ENCODE data around the gene ATG10.
"Not testable (repeated sequence)": the region's sequence is repeated elsewhere in the genome, so short reads cannot be mapped to it uniquely, and the experiment has no call there.

Gene ATG10

DNA sequence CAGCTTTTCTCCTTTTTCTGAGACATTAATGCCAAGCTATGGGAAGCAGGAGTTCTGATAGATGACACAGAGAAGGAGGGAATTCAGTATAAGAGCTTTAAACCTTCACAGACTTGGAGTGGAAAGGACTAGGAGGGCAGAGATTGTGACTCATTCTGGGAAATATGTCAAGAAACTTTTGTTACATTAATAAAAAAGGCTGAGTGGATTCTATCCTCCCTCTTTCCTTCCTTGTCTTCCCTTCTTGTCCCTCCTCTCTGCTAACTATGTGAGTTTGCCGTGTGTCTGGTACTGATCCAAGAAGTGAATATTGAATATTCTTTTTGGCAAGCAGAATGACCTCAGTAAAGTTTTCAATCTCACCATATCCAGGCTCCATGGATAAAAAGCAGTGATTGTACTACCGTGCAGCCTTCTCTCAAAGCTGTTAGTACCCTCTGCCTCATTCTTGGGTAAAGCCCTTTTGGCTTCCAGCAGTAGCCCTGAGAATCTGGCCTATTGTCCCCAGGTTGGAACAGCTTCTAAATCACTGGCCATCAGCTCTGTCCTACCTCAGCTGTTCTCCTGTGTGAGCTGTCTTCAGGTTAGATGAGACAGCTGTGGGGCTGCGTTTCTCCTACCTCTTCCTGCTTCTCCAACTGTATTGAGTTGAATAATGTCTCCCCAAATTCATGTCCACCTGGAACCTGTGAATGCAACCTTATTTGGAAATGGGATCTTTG, 73.9 kb downstream of the ATG10 start:
- peak overlapping the region; percentile 2 for H3K4me3 ChIP-seq

DNA sequence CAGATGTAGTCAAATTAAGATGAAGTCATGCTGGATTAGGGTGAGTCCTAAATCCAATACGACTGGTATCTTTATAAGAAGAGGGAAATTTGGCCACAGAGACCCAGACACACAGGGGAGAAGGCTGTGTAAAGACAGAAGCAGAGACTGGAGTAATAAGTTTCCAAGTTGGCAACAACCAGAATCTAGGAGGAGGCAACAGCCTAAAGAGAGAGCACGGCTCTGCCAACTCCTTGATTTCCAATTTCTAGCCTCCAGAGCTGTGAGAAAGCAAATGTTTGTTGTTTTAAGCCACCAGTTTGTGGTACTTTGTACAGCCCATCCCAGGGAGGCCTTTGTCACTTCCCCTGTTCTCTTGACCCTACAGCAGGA, 74.4 kb downstream of the ATG10 start:
- no peak overlapping the region for H3K27ac ChIP-seq
- TF ChIP-seq, protein P1, sequence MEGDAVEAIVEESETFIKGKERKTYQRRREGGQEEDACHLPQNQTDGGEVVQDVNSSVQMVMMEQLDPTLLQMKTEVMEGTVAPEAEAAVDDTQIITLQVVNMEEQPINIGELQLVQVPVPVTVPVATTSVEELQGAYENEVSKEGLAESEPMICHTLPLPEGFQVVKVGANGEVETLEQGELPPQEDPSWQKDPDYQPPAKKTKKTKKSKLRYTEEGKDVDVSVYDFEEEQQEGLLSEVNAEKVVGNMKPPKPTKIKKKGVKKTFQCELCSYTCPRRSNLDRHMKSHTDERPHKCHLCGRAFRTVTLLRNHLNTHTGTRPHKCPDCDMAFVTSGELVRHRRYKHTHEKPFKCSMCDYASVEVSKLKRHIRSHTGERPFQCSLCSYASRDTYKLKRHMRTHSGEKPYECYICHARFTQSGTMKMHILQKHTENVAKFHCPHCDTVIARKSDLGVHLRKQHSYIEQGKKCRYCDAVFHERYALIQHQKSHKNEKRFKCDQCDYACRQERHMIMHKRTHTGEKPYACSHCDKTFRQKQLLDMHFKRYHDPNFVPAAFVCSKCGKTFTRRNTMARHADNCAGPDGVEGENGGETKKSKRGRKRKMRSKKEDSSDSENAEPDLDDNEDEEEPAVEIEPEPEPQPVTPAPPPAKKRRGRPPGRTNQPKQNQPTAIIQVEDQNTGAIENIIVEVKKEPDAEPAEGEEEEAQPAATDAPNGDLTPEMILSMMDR (IDR thresholded peaks at IDR 0.05), result no peak
- no peak for DNase-seq (ENCODE audit: low spot score)

More for the DNA sequence above, 73.9 kb downstream of the ATG10 start:
- peak overlapping the region in 1 of 2 donors; percentile 1 for H3K27ac ChIP-seq
- TF ChIP-seq, protein P1 (IDR thresholded peaks at IDR 0.05), result no peak
- no peak for DNase-seq (ENCODE audit: low spot score)

DNA sequence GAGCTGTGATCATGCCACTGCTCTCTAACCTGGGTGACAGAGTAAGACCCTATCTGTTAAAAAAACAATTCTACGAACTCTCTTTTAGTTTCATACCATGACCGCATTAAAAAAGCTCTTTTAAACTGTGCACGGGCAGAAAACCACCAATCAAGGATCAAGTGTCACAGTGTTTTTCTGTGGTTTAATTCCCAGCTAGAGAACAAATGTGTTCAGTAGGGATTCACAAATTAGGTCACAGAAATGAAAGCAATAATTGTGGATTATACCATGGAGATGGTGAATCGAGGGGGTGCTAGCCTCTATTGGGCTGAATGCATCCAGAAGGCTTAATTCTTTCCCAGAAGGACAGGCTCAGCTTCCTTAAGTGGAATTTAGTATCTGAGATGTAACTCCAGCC, 79.1 kb downstream of the ATG10 start:
- no peak overlapping the region for H3K4me3 ChIP-seq
- TF ChIP-seq, protein P1 (IDR thresholded peaks at IDR 0.05), result no peak
- DNase-seq (ENCODE audit: low spot score), result no peak

More for the DNA sequence above, 74.4 kb downstream of the ATG10 start:
- H3K4me3 ChIP-seq, result no peak overlapping the region

DNA sequence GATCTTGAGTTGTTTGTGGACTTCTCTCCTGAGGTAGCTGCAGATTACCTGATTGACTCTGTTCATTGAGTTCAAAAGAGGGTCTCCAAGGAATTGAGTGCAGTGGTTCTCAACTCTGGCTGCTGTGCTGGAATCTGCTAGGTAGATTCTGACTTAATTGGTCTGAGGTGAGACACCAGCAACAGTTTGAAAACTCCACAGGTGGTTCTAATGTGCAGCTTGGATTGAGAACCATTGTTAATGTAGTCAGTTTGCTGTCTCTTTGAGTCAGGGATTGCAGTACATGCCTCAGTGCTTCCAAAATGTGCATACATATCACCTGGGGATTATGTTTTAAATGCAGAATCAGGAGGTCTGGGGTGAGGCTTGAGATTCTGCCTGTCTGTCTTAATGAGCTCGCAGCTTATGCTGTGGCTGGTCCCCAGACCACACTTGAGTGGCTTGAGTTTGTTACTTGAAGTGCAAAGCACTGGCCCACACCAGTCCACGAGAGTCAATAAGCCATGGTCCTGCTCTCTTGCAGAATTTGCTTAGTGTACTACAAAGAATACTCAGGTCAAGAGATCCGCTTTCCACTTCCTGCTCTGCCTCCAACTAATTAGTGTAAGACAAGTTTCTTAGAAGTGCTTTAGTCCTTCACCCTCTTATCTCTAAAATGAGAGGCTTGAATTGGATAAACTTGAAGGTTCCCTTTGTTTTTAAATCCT, 82.3 kb downstream of the ATG10 start:
- DNase-seq (ENCODE audit: low spot score), result no peak
- no peak overlapping the region for H3K4me3 ChIP-seq
- TF ChIP-seq, protein P1 (IDR thresholded peaks at IDR 0.05), result no peak
- no peak overlapping the region for H3K27ac ChIP-seq

More for the DNA sequence above, 79.1 kb downstream of the ATG10 start:
- H3K27ac ChIP-seq, result no peak overlapping the region

DNA sequence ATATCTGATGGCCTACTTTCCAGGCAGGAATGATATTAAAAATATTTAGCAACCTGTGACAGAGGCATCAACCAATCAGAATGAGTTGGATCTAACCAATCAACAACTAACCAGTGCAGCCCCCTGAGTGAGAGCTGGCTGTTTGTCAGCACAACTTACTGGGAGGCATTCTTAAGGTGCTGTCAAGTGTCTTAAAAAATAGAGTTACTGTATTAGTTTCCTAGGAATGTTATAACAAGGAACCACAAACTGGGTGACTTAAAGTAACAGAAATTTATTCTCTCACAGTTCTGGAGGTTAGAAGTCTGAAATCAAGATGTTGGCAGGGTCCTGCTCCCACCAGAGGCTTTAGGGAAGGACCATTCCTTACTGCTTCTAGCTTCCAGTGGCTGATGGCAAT, 85.2 kb downstream of the ATG10 start:
- no peak overlapping the region for H3K4me3 ChIP-seq
- TF ChIP-seq, protein P1 (IDR thresholded peaks at IDR 0.05), result no peak

DNA sequence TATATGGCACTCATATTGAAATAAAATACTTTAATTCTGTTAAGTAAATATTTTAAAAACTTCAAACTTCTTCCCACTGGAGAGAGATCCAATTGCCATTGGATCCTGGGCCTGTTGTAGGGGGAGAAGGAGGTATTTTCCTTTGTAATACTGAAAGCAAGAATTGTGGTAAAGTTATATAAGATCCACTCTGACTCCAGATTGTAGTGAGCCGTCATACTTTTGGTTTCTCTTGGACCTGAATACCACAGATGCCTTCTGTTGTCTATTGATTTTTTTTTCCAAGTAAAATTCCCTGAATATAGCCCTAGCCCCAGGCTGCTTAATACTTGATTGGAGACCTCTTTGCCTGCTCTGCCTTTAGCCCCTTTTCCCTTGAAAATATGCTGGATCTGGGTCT, 86.9 kb downstream of the ATG10 start:
- TF ChIP-seq, protein P1 (IDR thresholded peaks at IDR 0.05), result no peak
- Histone ChIP-seq H3K4me3 (no peak overlapping the region), H3K27ac (no peak overlapping the region)
- no peak for DNase-seq (ENCODE audit: low spot score)

More for the DNA sequence above, 85.2 kb downstream of the ATG10 start:
- DNase-seq (ENCODE audit: low spot score), result no peak
- H3K27ac ChIP-seq, result no peak overlapping the region

DNA sequence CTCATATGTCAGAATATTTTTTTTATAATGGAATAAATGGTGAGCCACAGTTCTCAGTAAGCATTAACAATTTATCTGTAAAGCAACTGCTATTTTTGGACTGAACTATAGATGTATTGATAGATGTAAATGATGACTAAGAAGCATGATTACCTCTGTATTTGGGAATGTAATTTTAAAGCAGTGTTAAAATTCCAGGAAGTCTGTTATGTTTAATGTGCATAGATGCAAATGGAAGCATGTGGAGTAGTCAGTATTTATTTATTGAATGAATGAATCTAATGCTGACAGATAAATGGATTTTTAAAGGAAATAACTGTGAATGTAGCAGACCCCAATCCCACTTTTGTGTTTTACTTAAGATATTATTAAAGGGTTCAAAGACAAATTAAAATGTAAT, 95.0 kb downstream of the ATG10 start:
- H3K27ac ChIP-seq, result no peak overlapping the region
- TF ChIP-seq, protein P1 (IDR thresholded peaks at IDR 0.05), result no peak
- no peak overlapping the region for H3K4me3 ChIP-seq
- DNase-seq (ENCODE audit: low spot score), result no peak

DNA sequence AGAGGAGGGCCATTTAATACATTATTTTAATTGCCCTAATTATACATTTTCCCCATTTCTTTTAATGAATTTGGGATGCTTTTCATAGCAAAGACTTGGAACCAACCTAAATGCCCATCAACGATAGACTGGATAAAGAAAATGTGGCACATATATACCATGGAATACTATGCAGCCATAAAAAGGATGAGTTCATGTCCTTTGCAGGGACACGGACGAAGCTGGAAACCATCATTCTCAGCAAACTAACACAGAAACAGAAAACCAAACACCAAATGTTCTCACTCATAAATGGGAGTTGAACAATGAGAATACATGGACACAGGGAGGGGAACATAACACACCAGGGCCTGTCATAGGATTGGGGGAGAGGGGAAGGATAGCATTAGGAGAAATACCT, 96.2 kb downstream of the ATG10 start:
- H3K27ac ChIP-seq; DNase-seq (ENCODE audit: low spot score); H3K4me3 ChIP-seq: not testable (repeated sequence)

Measured in coronary artery (tissue), 2 donors.